ENCODE results near the gene VIPAS39. TPM values are rescaled to one million over a fixed set of nuclear protein-coding genes. Genes with fewer than 3 reads are reported as not detected.
A peak's percentile ranks its signal among the peaks of the same experiment; 100 is the strongest.

VIPAS39 gene
- total RNA-seq, 3 donors from 2014 or later = 17.8 to 23.1 (median 18.0) TPM

GRCh38 chr14:77409131-77409533 is 48.3 kb downstream of the VIPAS39 start:
- H3K9me3 ChIP-seq = no peaks in the 10 kb centered on the region
- no peaks in the 10 kb centered on the region for H3K36me3 ChIP-seq (ENCODE audit: low read depth)
- H3K4me1 ChIP-seq (ENCODE audit: low read depth) = no peaks in the 10 kb centered on the region
- H3K4me3 ChIP-seq = no peak overlapping the region
- TF ChIP-seq CTCF (IDR thresholded peaks at IDR 0.05) = no peak
- ATAC-seq (peak; percentile 36), DNase-seq (peak in 1 of 3 donors; percentile 18)
- intact Hi-C loops (cut with DNase I, micrococcal nuclease) = no loop called here

- no peak for TF ChIP-seq CTCF (IDR thresholded peaks at IDR 0.05)
- Histone ChIP-seq H3K4me3 (no peak overlapping the region), H3K9me3 (no peaks in the 10 kb centered on the region), H3K36me3 (ENCODE audit: low read depth) (no peaks in the 10 kb centered on the region), H3K4me1 (ENCODE audit: low read depth) (no peaks in the 10 kb centered on the region)
- intact Hi-C loops (cut with DNase I, micrococcal nuclease) = no loop called here
- DNase-seq (no peak), ATAC-seq (no peak)
Measured at GRCh38 chr14:77407158-77407557, 50.2 kb downstream of the VIPAS39 start.

- TF ChIP-seq CTCF (IDR thresholded peaks at IDR 0.05) = no peak
- DNase-seq = no peak
- intact Hi-C loops (cut with DNase I, micrococcal nuclease) = no loop called here
Measured at GRCh38 chr14:77406718-77407117, 50.7 kb downstream of the VIPAS39 start.

GRCh38 chr14:77406086-77406485 is 51.3 kb downstream of the VIPAS39 start:
- Histone ChIP-seq H3K4me1 (ENCODE audit: low read depth) (no peaks in the 10 kb centered on the region), H3K36me3 (ENCODE audit: low read depth) (no peaks in the 10 kb centered on the region), H3K9me3 (no peaks in the 10 kb centered on the region), H3K4me3 (no peak overlapping the region)
- ATAC-seq (no peak), DNase-seq (no peak)
- intact Hi-C loops (cut with DNase I, micrococcal nuclease) = no loop called here
- no peak for TF ChIP-seq CTCF (IDR thresholded peaks at IDR 0.05)

More at GRCh38 chr14:77406718-77407117, 50.7 kb downstream of the VIPAS39 start:
- no peak overlapping the region for H3K4me3 ChIP-seq
- no peak for ATAC-seq
- no peaks in the 10 kb centered on the region for H3K4me1 ChIP-seq (ENCODE audit: low read depth)
- no peaks in the 10 kb centered on the region for H3K9me3 ChIP-seq
- no peaks in the 10 kb centered on the region for H3K36me3 ChIP-seq (ENCODE audit: low read depth)

GRCh38 chr14:77403768-77404167 is 53.6 kb downstream of the VIPAS39 start:
- ATAC-seq (no peak), DNase-seq (no peak)
- no peak for TF ChIP-seq CTCF (IDR thresholded peaks at IDR 0.05)
- H3K4me3 ChIP-seq = no peak overlapping the region
- no peaks in the 10 kb centered on the region for H3K36me3 ChIP-seq (ENCODE audit: low read depth)
- no peaks in the 10 kb centered on the region for H3K9me3 ChIP-seq
- intact Hi-C loops (cut with DNase I, micrococcal nuclease) = no loop called here
- H3K4me1 ChIP-seq (ENCODE audit: low read depth) = no peaks in the 10 kb centered on the region

- no peaks in the 10 kb centered on the region for H3K4me1 ChIP-seq (ENCODE audit: low read depth)
- no peak for TF ChIP-seq CTCF (IDR thresholded peaks at IDR 0.05)
Measured at GRCh38 chr14:77400216-77400615, 57.2 kb downstream of the VIPAS39 start.

More at GRCh38 chr14:77400216-77400615, 57.2 kb downstream of the VIPAS39 start:
- no peaks in the 10 kb centered on the region for H3K9me3 ChIP-seq
- DNase-seq (no peak), ATAC-seq (no peak)
- H3K4me3 ChIP-seq = no peak overlapping the region
- intact Hi-C loops (cut with DNase I, micrococcal nuclease) = no loop called here
- H3K36me3 ChIP-seq (ENCODE audit: low read depth) = no peaks in the 10 kb centered on the region
